Rectal smooth muscle tissue (tissue), 1 donor: Measurements from ENCODE around the gene CBFB.
"Not testable (repeated sequence)": the region's sequence is repeated elsewhere in the genome, so short reads cannot be mapped to it uniquely, and the experiment has no call there.

Experiments
- H3K27ac ChIP-seq: one replicate; pipeline ENCODE4 v1.7.0; 2013; ENCODE audit warnings: low read depth, low read length, inconsistent platforms
- H3K27me3 ChIP-seq: one replicate; pipeline ENCODE4 v1.7.0; 2013; ENCODE audit warnings: low read length; ENCODE audit not compliant: control insufficient read depth, insufficient read depth
- H3K36me3 ChIP-seq: one replicate; pipeline ENCODE4 v1.7.0; 2013; ENCODE audit warnings: low read length; ENCODE audit not compliant: control insufficient read depth, insufficient read depth
- H3K4me1 ChIP-seq: one replicate; pipeline ENCODE4 v1.7.0; 2013; ENCODE audit warnings: low read length; ENCODE audit not compliant: control insufficient read depth, insufficient read depth
- H3K4me3 ChIP-seq: one replicate; pipeline ENCODE4 v1.7.0; 2013; ENCODE audit warnings: low read length
- H3K9ac ChIP-seq: one replicate; pipeline ENCODE4 v1.7.0; 2013; ENCODE audit warnings: low read length

The CBFB gene

GRCh38 chr16:67111951-67112444 lies 83.0 kb downstream of the CBFB start:
- H3K36me3 ChIP-seq, result no peaks in the 10 kb centered on the region
- no peak overlapping the region for H3K9ac ChIP-seq
- no peaks in the 10 kb centered on the region for H3K27me3 ChIP-seq
- H3K4me1 ChIP-seq, result no peaks in the 10 kb centered on the region
- no peak overlapping the region for H3K27ac ChIP-seq
- H3K4me3 ChIP-seq, result no peak overlapping the region

GRCh38 chr16:67112591-67113399 lies 83.8 kb downstream of the CBFB start:
- Histone ChIP-seq H3K4me1 (no peaks in the 10 kb centered on the region), H3K9ac (no peak overlapping the region), H3K27me3 (no peaks in the 10 kb centered on the region), H3K27ac (no peak overlapping the region), H3K36me3 (no peaks in the 10 kb centered on the region), H3K4me3 (no peak overlapping the region)

GRCh38 chr16:67114793-67115192 lies 85.8 kb downstream of the CBFB start:
- no peak overlapping the region for H3K27ac ChIP-seq

GRCh38 chr16:67115639-67116038 lies 86.7 kb downstream of the CBFB start:
- H3K4me3 ChIP-seq, result no peak overlapping the region
- H3K27ac ChIP-seq, result no peak overlapping the region
- H3K36me3 ChIP-seq, result no peaks in the 10 kb centered on the region
- H3K9ac ChIP-seq, result no peak overlapping the region
- H3K4me1 ChIP-seq, result no peaks in the 10 kb centered on the region
- no peaks in the 10 kb centered on the region for H3K27me3 ChIP-seq

More at GRCh38 chr16:67114793-67115192, 85.8 kb downstream of the CBFB start:
- no peak overlapping the region for H3K4me3 ChIP-seq
- H3K36me3 ChIP-seq, result no peaks in the 10 kb centered on the region
- no peaks in the 10 kb centered on the region for H3K27me3 ChIP-seq
- H3K4me1 ChIP-seq, result no peaks in the 10 kb centered on the region
- no peak overlapping the region for H3K9ac ChIP-seq

GRCh38 chr16:67116388-67117311 lies 87.7 kb downstream of the CBFB start:
- Histone ChIP-seq H3K4me1 (no peaks in the 10 kb centered on the region), H3K4me3 (no peak overlapping the region), H3K27ac (no peak overlapping the region), H3K9ac (no peak overlapping the region), H3K27me3 (no peaks in the 10 kb centered on the region), H3K36me3 (no peaks in the 10 kb centered on the region)

GRCh38 chr16:67117716-67118115 lies 88.8 kb downstream of the CBFB start:
- Histone ChIP-seq H3K27me3 (no peaks in the 10 kb centered on the region), H3K4me1 (no peaks in the 10 kb centered on the region), H3K4me3 (no peak overlapping the region), H3K9ac (no peak overlapping the region), H3K36me3 (peaks cover 4% of the 10 kb centered on the region), H3K27ac (no peak overlapping the region)

- H3K4me1 ChIP-seq, result no peaks in the 10 kb centered on the region
- peaks cover 4% of the 10 kb centered on the region for H3K36me3 ChIP-seq
- H3K4me3 ChIP-seq, result no peak overlapping the region
- H3K27ac ChIP-seq, result no peak overlapping the region
- no peaks in the 10 kb centered on the region for H3K27me3 ChIP-seq
- no peak overlapping the region for H3K9ac ChIP-seq
Observed at GRCh38 chr16:67120025-67120424, 91.1 kb downstream of the CBFB start.

- not testable (repeated sequence) for H3K36me3 ChIP-seq, H3K9ac ChIP-seq, H3K4me1 ChIP-seq, H3K27me3 ChIP-seq, H3K4me3 ChIP-seq, H3K27ac ChIP-seq
Observed at GRCh38 chr16:67122799-67123198, 93.8 kb downstream of the CBFB start.

- H3K9ac ChIP-seq, result no peak overlapping the region
- peaks cover 8% of the 10 kb centered on the region for H3K36me3 ChIP-seq
- H3K27me3 ChIP-seq, result no peaks in the 10 kb centered on the region
- no peaks in the 10 kb centered on the region for H3K4me1 ChIP-seq
- no peak overlapping the region for H3K4me3 ChIP-seq
- no peak overlapping the region for H3K27ac ChIP-seq
Observed at GRCh38 chr16:67128417-67128816, 99.5 kb downstream of the CBFB start.

GRCh38 chr16:67128887-67129286 lies 99.9 kb downstream of the CBFB start:
- Histone ChIP-seq H3K4me3 (no peak overlapping the region), H3K27me3 (no peaks in the 10 kb centered on the region), H3K9ac (no peak overlapping the region), H3K27ac (no peak overlapping the region), H3K4me1 (no peaks in the 10 kb centered on the region), H3K36me3 (peaks cover 8% of the 10 kb centered on the region)

GRCh38 chr16:67129422-67129821 lies 100.5 kb downstream of the CBFB start:
- Histone ChIP-seq H3K4me1 (no peaks in the 10 kb centered on the region), H3K36me3 (peaks cover 13% of the 10 kb centered on the region), H3K4me3 (no peak overlapping the region), H3K9ac (no peak overlapping the region), H3K27ac (no peak overlapping the region), H3K27me3 (no peaks in the 10 kb centered on the region)

GRCh38 chr16:67137605-67138004 lies 108.7 kb downstream of the CBFB start:
- H3K27ac ChIP-seq, result no peak overlapping the region
- H3K36me3 ChIP-seq, result peaks cover 51% of the 10 kb centered on the region
- no peaks in the 10 kb centered on the region for H3K4me1 ChIP-seq
- no peak overlapping the region for H3K9ac ChIP-seq
- no peaks in the 10 kb centered on the region for H3K27me3 ChIP-seq
- H3K4me3 ChIP-seq, result no peak overlapping the region
